Activated CD4-positive, alpha-beta T cell treated with anti-CD3 and anti-CD28 coated beads, Interleukin-2, amount 50 U/mL, for 24 hours (primary cell): ENCODE measurements around the gene RPS8.
A peak's percentile ranks its signal among the peaks of the same experiment; 100 is the strongest.
"Not testable (repeated sequence)": the region's sequence is repeated elsewhere in the genome, so short reads cannot be mapped to it uniquely, and the experiment has no call there.

Experiments used
- DNase-seq, 2 donors: peaks; one replicate each; pipeline ENCODE4 v3.0.0-alpha.2; 2020; ENCODE audit warnings: low read depth in 1 of 2, low spot score in 1 of 2

RPS8 gene

DNA sequence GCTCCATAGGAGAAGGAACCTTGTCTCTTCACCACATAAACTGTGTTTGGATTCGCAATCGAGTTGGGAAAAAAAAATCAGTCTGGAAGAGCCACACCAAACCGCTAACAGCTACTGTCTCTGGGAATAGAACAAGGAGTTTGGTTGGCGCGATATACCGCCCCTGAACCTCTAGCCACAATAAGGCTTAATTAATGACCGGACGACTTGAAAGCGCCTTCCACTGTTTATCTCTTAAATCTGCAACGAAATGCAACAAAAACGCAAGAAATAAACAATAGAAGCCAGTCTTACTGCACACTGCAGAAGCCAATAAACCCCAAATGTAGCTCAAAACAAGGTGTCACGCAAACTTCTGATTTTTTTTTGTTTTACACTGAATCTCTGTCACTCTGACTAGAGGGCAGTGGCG, 43.9 kb downstream of the RPS8 start:
- no peak for DNase-seq

DNA sequence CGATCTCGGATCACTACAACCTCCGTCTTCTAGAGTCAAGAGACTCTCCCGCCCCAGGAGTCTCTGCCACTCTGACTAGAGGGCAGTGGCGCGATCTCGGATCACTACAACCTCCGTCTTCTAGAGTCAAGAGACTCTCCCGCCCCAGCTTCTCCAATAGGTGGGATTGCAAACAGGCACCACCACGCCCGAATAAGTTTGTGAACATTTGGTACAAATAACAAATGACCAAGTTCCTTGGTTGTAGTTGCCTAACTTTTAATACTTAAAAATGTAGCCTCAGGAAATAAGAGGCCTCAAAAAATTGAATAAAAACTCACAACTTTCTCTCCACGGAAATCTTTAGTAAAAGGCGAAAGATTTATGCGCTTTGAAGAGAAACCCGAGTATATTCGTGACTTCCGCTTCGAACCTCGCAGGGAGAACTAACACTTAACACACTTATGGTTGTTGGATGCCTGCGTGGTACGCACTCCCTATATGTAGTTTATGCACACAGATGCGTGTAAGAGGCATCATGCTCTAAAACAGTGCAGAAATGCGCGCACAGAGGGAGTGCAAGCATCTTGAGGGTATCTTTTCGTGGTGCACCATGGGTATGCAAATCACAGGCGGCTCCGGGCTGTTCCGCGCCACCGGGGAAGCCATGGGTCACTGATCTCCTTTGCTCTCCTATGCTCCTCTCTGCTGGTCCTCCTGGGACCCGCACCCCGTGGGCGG, 44.4 kb downstream of the RPS8 start:
- peak; percentile 81 to 91 for DNase-seq

DNA sequence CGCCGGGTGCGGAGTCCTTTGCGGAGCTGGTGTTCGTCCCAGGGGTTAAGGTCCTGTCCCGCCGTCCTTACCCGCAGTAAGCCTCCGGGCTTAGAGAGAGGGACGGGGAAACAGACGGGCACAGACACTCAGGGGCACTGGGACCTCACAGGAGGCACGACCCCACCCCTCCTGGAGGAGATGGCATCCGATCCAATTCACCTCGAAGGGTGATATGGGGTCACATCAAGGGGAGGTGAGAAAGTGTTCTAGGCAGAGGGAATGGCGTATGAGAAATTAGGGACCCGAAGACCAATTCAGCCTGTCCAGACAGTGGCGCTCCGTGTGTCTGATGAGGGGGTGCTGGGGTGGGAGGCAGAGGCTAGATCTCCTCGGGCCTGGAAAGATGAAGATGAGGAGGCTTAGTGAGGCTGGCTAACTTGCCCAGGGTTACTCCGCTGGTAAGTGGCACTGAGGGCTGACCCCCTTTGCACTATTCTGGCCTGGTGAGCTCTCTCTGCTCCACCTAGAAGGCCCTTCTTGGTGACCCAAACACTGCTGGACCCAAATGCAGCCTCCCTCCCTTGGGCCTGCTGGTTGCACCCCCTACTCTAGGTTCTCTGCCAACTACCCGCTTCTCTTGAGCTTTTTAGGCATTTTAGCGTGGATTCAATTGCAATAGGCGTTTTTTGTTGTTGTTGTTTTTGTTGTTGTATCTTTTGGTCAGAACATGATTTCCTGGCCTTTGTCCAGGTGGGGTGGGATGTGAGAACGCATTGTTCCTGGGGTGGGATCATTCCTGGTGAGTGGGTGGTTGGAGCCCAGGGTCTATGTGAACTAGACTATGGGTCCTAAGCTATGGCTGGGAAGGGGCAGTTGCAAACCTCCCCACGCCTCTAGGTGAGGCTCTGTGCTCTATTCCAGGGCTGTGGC, 45.2 kb downstream of the RPS8 start:
- DNase-seq = no peak

DNA sequence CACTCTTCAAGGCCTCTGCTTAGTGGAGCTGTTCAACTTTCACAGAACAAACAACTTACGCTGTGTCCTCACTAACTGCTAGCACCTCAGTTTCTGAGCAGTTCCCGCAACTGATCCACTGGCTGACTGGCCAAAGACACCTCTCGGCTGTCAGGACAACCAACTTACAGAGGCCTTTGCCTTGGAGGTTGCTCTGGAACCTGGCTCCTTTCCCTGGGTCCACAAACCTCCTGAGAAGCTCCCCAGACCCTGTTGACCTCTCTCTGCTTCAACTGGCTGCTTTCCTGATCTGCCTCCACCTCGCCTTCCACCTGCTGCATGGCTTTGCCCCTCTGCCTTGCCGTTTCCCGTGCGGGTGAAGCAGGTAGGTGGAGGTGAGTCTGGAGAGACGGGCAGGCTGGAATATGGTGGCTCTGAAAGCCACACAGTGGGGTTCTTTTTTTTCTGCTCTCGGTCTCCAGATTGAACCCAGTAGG, 45.9 kb downstream of the RPS8 start:
- DNase-seq = no peak

DNA sequence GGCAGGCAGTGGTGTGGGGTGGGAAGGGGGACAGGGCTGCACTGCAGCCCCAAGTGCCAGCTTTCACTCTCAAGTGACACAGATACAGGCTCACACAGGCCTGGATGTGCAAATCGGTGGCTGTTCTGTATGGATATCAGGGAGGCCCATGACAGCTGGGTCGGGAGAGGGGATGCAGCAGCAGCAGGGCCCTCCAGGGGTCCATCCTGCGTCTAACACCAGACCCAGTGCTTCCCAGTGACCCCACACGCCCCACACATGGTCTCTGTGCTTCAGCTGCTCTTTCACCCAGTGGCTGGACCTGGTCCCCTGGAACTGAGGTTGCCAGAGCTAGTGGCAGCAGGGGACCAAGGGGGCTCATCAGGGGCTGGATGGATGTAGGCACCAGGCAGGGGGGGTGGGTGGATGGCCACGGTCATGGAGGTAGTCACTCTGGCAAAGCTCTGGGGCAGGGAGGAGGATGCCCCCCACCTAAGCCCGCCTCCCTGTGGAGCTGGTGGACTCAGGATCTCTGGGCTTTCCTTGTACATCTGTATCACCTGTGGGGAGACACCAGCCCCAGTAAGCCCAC, 46.9 kb downstream of the RPS8 start:
- DNase-seq = no peak

DNA sequence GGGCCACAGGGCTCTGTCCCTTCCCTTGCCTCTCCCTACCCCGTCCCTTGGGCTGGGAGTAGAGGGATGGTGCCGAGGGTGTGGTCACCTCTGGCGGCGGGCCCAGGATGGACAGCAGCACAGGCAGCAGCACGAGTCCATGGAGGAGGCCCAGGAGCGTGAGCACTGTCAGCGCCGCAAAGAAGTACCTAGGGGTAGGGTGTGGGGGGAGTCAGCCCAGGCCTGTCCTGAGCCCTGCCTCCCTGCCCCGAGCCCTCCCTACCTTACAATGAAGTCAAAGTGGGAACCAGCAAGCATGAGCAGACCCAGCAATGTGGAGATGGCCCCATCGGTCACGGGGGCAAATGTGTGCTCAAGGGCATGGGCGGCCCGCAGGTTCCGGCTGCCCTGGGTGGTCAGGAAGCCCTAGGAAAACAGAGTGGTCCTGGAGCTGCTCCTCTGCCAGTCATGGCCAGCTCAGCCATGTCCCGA, 47.7 kb downstream of the RPS8 start:
- DNase-seq = no peak

DNA sequence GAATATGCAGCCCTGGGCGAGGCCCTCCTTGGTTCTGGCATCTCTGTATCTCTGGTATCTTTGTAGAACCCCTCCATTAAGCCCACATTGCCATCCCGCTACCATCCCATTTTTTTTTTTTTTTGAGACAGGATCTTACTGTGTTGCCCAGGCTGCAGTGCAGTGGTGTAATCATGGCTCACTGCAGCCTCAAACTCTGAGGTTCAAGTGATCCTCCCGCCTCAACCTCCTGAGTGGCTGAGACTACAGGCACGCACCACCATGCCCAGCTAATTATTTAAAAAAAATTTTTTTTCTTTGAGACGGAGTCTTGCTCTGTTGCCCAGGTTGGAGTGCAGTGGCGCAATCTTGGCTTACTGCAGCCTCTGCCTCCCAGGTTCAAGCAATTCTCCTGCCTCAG, 49.1 kb downstream of the RPS8 start:
- DNase-seq = not testable (repeated sequence)

DNA sequence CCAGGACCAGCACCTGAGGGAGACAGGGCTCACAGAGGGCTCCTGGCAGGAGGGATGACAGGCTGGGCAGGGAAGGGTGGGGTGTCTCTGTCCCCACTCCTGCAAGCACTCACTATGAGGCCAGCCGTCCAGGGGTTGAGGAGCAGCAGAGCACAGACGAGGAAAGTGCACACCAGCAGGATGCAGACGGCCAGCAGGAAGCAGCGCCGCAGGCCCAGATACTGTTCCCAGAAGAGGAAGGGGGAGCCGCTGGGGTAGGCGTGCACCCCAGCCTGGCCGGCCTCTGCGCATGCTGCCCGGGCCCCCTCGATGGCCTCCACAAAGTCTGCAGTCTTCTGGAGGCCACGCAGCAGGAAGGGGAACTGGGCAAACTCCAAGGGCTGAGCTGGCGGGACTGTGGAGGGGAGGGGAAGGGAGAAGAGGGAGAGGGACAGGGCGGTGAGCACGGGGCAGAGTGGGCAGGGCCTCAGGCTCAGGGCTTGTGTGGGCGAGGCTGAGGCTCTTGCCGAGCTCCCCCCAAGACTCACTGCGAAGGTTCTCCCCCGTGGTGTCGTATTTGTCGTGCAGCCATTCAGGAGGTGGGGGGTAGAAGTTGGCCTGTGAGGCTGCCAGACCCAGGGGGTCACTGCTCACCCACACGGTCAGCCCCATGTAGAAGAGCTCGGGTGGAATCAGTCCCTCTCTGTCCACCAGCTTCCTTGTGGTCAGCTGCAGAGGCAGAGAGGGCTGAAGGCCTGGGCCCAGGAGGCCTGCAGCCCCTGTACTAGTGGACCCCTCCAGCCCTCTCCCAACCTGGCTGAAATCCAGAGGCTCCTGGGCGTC, 51.2 kb downstream of the RPS8 start:
- no peak for DNase-seq

DNA sequence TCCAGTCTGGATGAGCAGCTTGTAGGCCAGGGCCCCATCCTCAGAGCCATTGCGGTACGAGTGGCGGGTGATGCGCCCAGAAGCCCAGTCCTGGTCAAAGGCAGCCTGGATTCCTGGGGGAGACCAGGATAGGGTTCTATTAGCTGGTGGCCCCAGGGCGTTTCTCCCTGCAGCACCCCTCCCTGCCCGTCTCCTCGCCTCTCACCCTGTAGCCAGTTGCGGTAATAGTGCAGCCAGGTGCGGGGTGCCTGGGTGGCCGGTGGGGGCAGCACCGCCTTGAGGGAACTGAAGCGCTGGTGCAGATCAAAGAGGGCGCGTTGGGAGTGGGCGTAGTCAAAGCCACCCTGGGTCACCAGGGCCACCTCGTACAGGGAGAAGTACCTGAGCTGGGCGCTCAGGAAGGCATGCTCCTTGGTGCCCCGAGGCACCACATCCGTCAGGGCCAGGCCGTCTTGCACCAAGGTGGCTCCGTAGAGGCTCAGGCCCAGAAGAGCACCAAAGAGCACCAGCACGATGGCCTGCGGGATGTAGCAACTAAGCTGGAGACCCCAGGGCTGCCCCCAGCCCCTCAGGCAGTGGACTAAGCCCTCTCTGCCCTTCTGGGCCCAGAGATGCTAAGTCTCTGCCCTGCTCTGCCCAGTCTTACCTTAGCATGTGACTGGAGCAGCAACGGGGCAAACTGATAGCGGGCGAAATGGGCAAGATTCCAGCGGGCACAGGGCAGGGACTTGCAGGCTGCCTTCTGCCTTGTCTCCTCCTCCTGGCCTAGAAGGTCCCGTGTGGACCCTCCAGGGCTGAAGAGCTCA, 52.1 kb downstream of the RPS8 start:
- no peak for DNase-seq

DNA sequence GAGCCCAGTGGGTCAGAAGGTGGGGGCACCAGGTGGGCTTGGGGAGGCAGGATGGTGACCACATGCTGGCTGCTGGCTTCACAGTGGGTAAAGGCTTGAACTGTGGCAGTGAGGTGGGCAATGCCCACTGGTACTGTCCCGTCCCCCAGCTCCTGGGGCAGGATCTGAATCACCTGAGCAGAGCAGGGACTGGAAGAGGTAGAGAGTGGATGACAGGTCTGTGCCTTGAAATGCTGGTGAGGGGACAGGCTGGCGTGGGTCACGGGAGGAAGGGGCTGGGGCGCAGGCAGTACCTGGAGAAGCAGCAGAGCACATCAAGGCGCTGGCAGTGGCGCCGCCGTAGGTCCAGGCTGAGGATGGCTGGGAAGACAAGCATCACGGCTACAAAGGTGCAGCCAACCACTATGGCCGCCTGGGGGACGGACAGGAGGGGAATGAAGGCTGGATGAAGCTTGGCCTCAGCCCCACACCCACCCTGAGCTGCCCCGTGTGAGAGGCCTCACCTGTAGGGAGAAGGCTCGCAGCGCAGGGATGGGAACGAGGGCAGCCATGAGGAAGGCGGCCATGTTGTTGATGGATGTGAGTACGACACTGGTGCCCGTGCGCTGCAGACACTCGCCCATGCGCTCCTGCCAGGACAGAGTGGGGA, 52.8 kb downstream of the RPS8 start:
- DNase-seq = no peak
